ENCODE measurements around the gene RGS3.
A peak's percentile ranks its signal among the peaks of the same experiment; 100 is the strongest.

RGS3 gene

GRCh38 chr9:113526841-113527240 lies 63.3 kb downstream of the RGS3 start:
- DNase-seq (ENCODE audit: insufficient read length) = no peak
- no peak for FAIRE-seq
- TF ChIP-seq TAF1 (IDR thresholded peaks at IDR 0.05; ENCODE audit: borderline replicate concordance, low read depth, low read length) = no peak
- no peak for TF ChIP-seq POLR2A (IDR thresholded peaks at IDR 0.05; ENCODE audit: low read depth, low read length)
- TF ChIP-seq POLR2AphosphoS5 (IDR thresholded peaks at IDR 0.05; ENCODE audit: low read depth, low read length) = no peak

DNA sequence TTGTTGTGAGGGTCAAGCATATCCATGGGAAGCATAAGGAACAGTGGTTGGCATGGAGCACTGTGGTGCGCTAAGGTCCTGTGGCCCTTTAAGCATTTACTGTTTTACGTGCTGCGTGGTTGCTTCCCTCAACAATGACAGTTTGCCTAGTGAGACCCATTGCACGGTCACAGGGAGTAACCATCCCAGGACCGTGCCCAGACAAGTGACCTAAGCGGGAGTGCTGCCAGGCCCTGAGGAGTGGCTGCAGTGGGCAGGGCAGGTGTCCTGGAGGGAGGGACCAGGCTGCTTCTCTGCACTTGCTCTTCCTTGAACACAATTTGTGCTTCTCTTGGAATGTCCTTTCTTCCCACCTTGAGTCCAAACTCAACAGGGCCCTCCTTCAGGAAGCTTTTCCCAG lies 64.6 kb downstream of the RGS3 start:
- TF ChIP-seq POLR2AphosphoS5 (IDR thresholded peaks at IDR 0.05; ENCODE audit: low read depth, low read length) (no peak), POLR2A (IDR thresholded peaks at IDR 0.05; ENCODE audit: low read depth, low read length) (no peak), TAF1 (IDR thresholded peaks at IDR 0.05; ENCODE audit: borderline replicate concordance, low read depth, low read length) (no peak)
- FAIRE-seq (peak; percentile 14), DNase-seq (ENCODE audit: insufficient read length) (no peak)

GRCh38 chr9:113528811-113529210 lies 65.3 kb downstream of the RGS3 start:
- DNase-seq (ENCODE audit: insufficient read length) (no peak), FAIRE-seq (no peak)
- TF ChIP-seq TAF1 (IDR thresholded peaks at IDR 0.05; ENCODE audit: borderline replicate concordance, low read depth, low read length) = no peak
- TF ChIP-seq POLR2A (IDR thresholded peaks at IDR 0.05; ENCODE audit: low read depth, low read length) = no peak
- no peak for TF ChIP-seq POLR2AphosphoS5 (IDR thresholded peaks at IDR 0.05; ENCODE audit: low read depth, low read length)

DNA sequence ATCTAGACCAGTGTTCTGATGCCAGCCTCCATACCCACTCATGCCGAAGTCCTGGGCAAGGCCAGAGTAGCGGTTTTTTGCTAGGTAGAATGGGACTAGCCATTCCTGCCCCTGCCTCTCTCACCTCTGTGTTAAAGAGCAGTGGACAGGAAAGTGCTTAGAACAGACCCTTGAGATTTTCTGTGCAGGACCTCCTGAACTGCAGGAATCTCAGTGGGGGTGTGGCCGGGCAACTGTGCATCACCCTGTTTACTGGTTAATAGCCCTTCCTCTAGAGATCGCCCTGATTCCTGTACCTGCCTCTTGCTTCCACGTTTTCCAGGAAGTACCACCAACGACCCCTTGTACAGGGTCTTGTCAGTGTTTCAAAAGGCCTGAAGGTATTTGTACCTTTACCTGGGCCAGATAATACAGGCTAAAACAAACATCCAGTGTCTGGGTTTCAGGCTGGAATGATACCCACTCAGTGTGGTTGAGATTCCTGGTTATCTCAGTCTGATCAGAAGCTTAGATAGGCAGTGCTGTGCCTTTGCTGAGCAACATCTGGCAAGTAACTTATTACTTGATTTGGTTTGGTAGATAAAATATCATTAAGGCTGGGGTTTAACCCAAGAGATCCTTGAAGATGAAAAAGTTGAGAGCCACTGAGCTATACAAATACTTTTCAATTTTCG lies 65.9 kb downstream of the RGS3 start:
- DNase-seq (ENCODE audit: insufficient read length) (no peak), FAIRE-seq (no peak)
- TF ChIP-seq POLR2A (IDR thresholded peaks at IDR 0.05; ENCODE audit: low read depth, low read length) (no peak), POLR2AphosphoS5 (IDR thresholded peaks at IDR 0.05; ENCODE audit: low read depth, low read length) (no peak), TAF1 (IDR thresholded peaks at IDR 0.05; ENCODE audit: borderline replicate concordance, low read depth, low read length) (no peak)

DNA sequence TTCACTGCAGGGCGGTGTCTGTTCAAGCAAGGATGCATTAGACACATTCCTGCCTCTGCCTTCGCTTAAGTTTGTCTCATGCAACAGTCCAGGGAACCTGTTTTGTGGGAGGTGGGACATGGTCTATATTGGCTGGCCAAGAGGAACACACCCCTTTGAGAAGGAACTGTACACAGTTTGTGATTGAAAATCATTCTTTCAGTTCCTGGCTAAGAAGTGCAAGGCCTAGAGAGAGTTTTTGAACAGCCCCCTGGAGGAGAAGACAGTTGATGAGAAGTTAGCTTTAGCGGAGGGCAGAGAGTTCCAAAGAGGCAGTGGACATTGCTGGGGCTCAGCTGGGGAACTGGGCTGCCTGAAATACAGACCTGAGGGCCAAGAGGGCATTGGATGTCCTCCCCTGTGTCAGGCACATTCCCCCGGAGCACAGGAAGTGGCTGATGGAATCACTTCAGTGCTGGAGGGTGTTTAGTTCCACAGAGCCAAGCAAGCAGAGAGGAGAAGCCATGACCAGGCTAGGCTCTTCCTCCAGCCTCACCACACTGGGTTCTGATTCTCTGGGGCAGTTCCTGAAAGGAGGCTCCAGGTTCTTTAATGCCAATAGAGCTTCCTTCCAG lies 66.6 kb downstream of the RGS3 start:
- TF ChIP-seq TAF1 (IDR thresholded peaks at IDR 0.05; ENCODE audit: borderline replicate concordance, low read depth, low read length) (no peak), POLR2AphosphoS5 (IDR thresholded peaks at IDR 0.05; ENCODE audit: low read depth, low read length) (no peak), POLR2A (IDR thresholded peaks at IDR 0.05; ENCODE audit: low read depth, low read length) (no peak)
- FAIRE-seq (no peak), DNase-seq (ENCODE audit: insufficient read length) (no peak)

- DNase-seq (ENCODE audit: insufficient read length) (no peak), FAIRE-seq (no peak)
- TF ChIP-seq POLR2A (IDR thresholded peaks at IDR 0.05; ENCODE audit: low read depth, low read length) (no peak), TAF1 (IDR thresholded peaks at IDR 0.05; ENCODE audit: borderline replicate concordance, low read depth, low read length) (no peak), POLR2AphosphoS5 (IDR thresholded peaks at IDR 0.05; ENCODE audit: low read depth, low read length) (no peak)
Measured at GRCh38 chr9:113530942-113531341, 67.4 kb downstream of the RGS3 start.

DNA sequence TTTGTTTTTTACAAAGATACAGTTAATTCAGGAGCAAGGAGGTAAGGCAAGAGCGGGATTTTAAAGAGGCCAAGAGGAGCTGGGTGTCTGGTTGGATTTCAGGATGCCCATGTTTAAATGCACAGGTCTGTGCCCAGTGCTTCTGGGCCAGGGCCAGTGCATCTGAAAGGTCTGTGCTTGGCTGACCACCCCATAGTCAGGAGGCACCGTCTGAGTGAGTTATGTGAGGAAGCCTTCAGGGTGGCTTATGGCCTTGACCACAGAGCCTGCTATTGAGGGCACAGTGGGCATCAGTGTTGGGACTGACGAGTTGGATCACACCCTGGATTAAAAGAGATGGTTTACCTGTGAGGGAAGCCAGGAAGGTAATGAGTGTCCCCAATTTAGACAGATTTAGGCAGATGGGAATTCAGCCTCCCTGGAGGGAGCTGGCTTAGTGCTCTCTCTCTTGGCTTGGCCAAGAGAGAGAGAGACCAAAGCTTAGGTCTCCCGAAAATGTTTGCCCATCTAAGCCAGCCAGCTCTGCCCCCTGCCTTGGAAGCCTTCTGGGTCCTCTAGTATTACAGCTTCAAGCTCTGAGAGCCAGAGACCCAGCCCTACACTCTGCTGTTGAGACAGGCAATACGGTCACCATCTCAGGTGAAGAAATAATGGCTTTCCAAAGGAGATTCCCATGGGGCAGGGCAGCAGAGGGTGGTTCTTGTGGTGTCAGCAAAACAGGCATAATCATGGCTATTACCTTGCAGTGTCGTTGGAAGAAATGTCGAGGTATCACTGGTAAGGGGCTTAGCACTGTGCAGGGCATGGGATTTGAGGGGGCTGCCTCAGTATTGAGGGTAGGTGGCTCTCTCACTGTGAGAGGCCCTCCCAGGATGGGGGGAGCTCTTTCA lies 68.6 kb downstream of the RGS3 start:
- no peak for DNase-seq (ENCODE audit: insufficient read length)
- peak; percentile 17 for FAIRE-seq
- TF ChIP-seq POLR2A (IDR thresholded peaks at IDR 0.05; ENCODE audit: low read depth, low read length) = no peak
- no peak for TF ChIP-seq POLR2AphosphoS5 (IDR thresholded peaks at IDR 0.05; ENCODE audit: low read depth, low read length)

- no peak for TF ChIP-seq POLR2AphosphoS5 (IDR thresholded peaks at IDR 0.05; ENCODE audit: low read depth, low read length)
- no peak for TF ChIP-seq POLR2A (IDR thresholded peaks at IDR 0.05; ENCODE audit: low read depth, low read length)
- no peak for TF ChIP-seq TAF1 (IDR thresholded peaks at IDR 0.05; ENCODE audit: borderline replicate concordance, low read depth, low read length)
- no peak for FAIRE-seq
- no peak for DNase-seq (ENCODE audit: insufficient read length)
Measured at GRCh38 chr9:113532809-113533190, 69.3 kb downstream of the RGS3 start.

GRCh38 chr9:113533335-113534225 lies 70.1 kb downstream of the RGS3 start:
- FAIRE-seq (no peak), DNase-seq (ENCODE audit: insufficient read length) (no peak)
- TF ChIP-seq POLR2A (IDR thresholded peaks at IDR 0.05; ENCODE audit: low read depth, low read length) = no peak
- no peak for TF ChIP-seq POLR2AphosphoS5 (IDR thresholded peaks at IDR 0.05; ENCODE audit: low read depth, low read length)
- no peak for TF ChIP-seq TAF1 (IDR thresholded peaks at IDR 0.05; ENCODE audit: borderline replicate concordance, low read depth, low read length)

GRCh38 chr9:113535756-113536155 lies 72.2 kb downstream of the RGS3 start:
- DNase-seq (ENCODE audit: insufficient read length) (no peak), FAIRE-seq (peak; percentile 14)
- TF ChIP-seq POLR2AphosphoS5 (IDR thresholded peaks at IDR 0.05; ENCODE audit: low read depth, low read length) = no peak
- TF ChIP-seq POLR2A (IDR thresholded peaks at IDR 0.05; ENCODE audit: low read depth, low read length) = no peak
- no peak for TF ChIP-seq TAF1 (IDR thresholded peaks at IDR 0.05; ENCODE audit: borderline replicate concordance, low read depth, low read length)

DNA sequence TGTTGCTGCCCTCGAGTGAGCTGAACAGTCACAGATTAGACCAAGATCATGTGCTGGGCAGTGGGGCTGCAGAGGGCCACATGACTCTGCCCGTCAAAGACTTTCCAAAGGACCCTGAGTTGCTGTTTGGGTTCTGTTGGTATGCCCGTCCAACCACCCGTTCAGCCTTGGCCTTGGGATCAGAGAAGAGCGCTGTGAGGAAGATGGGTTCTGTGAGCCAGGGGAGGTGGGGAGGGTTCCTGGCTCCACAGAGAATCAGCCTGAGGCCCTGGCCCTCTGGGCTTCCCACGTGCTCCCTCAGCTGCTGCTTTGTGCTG lies 72.6 kb downstream of the RGS3 start:
- no peak for FAIRE-seq
- no peak for DNase-seq (ENCODE audit: insufficient read length)
- TF ChIP-seq TAF1 (IDR thresholded peaks at IDR 0.05; ENCODE audit: borderline replicate concordance, low read depth, low read length) (no peak), POLR2A (IDR thresholded peaks at IDR 0.05; ENCODE audit: low read depth, low read length) (no peak), POLR2AphosphoS5 (IDR thresholded peaks at IDR 0.05; ENCODE audit: low read depth, low read length) (no peak)
